HepG2 (cell line): ENCODE data around the gene KCNT2. TPM values are rescaled to one million over a fixed set of nuclear protein-coding genes. Genes with fewer than 3 reads are reported as not detected.

Experiments used
- ARHGAP35 ChIP-seq: sonication (generic); formaldehyde crosslinking; IDR thresholded peaks from 2 replicates; pipeline ENCODE4 v1.9.0; 2022; ENCODE audit warnings: mild to moderate bottlenecking, inconsistent platforms, moderate library complexity, missing genetic modification reagents, borderline replicate concordance
- CBFB ChIP-seq: sonication (generic); formaldehyde crosslinking; IDR thresholded peaks from 2 replicates; pipeline ENCODE4 v1.4.0; 2020; ENCODE audit warnings: missing genetic modification reagents
- FOXA3 ChIP-seq: IDR thresholded peaks from 2 replicates; pipeline ENCODE4 v1.6.1; 2016; ENCODE audit warnings: missing genetic modification reagents, missing compliant biosample characterization
- HDAC6 ChIP-seq: fragments of 200-600 bp; sonication (generic); IDR thresholded peaks from 2 replicates; pipeline ENCODE4 v1.7.0; 2017; ENCODE audit warnings: mild to moderate bottlenecking, antibody characterized with exemption, low read length, low read depth
- HHEX ChIP-seq: IDR thresholded peaks from 2 replicates; pipeline ENCODE4 v1.6.1; 2016; ENCODE audit warnings: control low read depth
- KDM6A ChIP-seq: IDR thresholded peaks from 2 replicates; pipeline ENCODE4 v1.6.1; 2016; ENCODE audit warnings: low read depth
- NCOA2 ChIP-seq: sonication (generic); formaldehyde crosslinking; IDR thresholded peaks from 2 replicates; pipeline ENCODE4 v1.8.0; 2022; ENCODE audit warnings: inconsistent platforms
- NR2C2 ChIP-seq: sonication (generic); formaldehyde crosslinking; IDR thresholded peaks from 2 replicates; pipeline ENCODE4 v1.4.0; 2020; ENCODE audit warnings: missing genetic modification reagents, mild to moderate bottlenecking, moderate library complexity, borderline replicate concordance
- PITX1 ChIP-seq: sonication (generic); formaldehyde crosslinking; IDR thresholded peaks from 2 replicates; pipeline ENCODE4 v1.5.1; 2020; ENCODE audit warnings: mild to moderate bottlenecking, missing genetic modification reagents
- SIX1 ChIP-seq: sonication (generic); formaldehyde crosslinking; IDR thresholded peaks from 2 replicates; pipeline ENCODE4 v1.4.0; 2020; ENCODE audit warnings: missing genetic modification reagents, borderline replicate concordance
- TCF7 ChIP-seq: sonication (generic); IDR thresholded peaks from 2 replicates; pipeline ENCODE4 v1.6.1; 2016; ENCODE audit warnings: antibody characterized with exemption, low read depth
- ZC3H13 ChIP-seq: sonication (generic); formaldehyde crosslinking; IDR thresholded peaks from 2 replicates; pipeline ENCODE4 v1.8.1; 2023; ENCODE audit warnings: mild to moderate bottlenecking, missing genetic modification reagents, moderate library complexity
- ZNF20 ChIP-seq: sonication (generic); formaldehyde crosslinking; IDR thresholded peaks from 2 replicates; pipeline ENCODE4 v1.4.0; 2020; ENCODE audit warnings: mild to moderate bottlenecking, moderate library complexity, missing genetic modification reagents
- ZNF282 ChIP-seq: fragments of 450-650 bp; IDR thresholded peaks from 2 replicates; pipeline ENCODE4 v1.6.1; 2018; ENCODE audit not compliant: partially characterized antibody
- ZSCAN22 ChIP-seq: sonication (generic); formaldehyde crosslinking; IDR thresholded peaks from 2 replicates; pipeline ENCODE4 v1.4.0; 2020; ENCODE audit warnings: mild to moderate bottlenecking, missing genetic modification reagents
- polyA plus RNA-seq, 8 experiments: library from polyadenylated mRNA; depleted of rRNA in 3 of 8; stranded (reverse) in 7 of 8; unstranded in 1 of 8; fragments of >200 nt; fragmentation: Illumina TruSeq in 4 of 8; extraction: Trizol in 4 of 8; gene quantifications; 2 replicates each; pipeline versions ENCODE4 v1.2.1 to v1.2.3, GENCODE V29; 2011 to 2016; ENCODE audit warnings: low read depth in 4 of 8, missing spikeins in 1 of 8, mixed read lengths in 1 of 8; ENCODE audit not compliant: insufficient read depth in 1 of 8
- total RNA-seq, 5 experiments: library from RNA; depleted of rRNA; stranded (reverse); fragments of >200 nt; fragmentation: Illumina TruSeq; extraction: Trizol; gene quantifications; 2 replicates each; pipeline ENCODE4 v1.2.3, GENCODE V29; 2016; ENCODE audit warnings: low read depth in 1 of 5
- TF ChIP-seq, protein P1 (sequence below): sonication (generic); formaldehyde crosslinking; IDR thresholded peaks from 2 replicates; pipeline ENCODE4 v1.5.0; 2020; ENCODE audit warnings: missing genetic modification reagents
- TF ChIP-seq, protein P2 (sequence below), 2 experiments: sonication (generic) in 1 of 2; formaldehyde crosslinking in 1 of 2; IDR thresholded peaks; 2 replicates each; pipeline versions ENCODE4 v1.4.0 to v1.6.1; 2018 to 2020; ENCODE audit warnings: missing genetic modification reagents in 2 of 2, borderline replicate concordance in 1 of 2, low read depth in 1 of 2, mild to moderate bottlenecking in 1 of 2, missing biosample characterization in 1 of 2
- TF ChIP-seq, protein P3 (sequence below): IDR thresholded peaks from 2 replicates; pipeline ENCODE4 v1.6.1; 2016
- TF ChIP-seq, protein P4 (sequence below): IDR thresholded peaks from 2 replicates; pipeline ENCODE4 v1.6.1; 2016; ENCODE audit warnings: mild to moderate bottlenecking
- TF ChIP-seq, protein P5 (sequence below): sonication (generic); formaldehyde crosslinking; IDR thresholded peaks from 2 replicates; pipeline ENCODE4 v1.5.0; 2020; ENCODE audit warnings: mild to moderate bottlenecking, missing genetic modification reagents, borderline replicate concordance

KCNT2 gene
- total and polyA plus RNA-seq, 2 of the 13 experiments (the other 11 are each of a cell fraction or from before 2014, with no cell fraction given): not detected

DNA sequence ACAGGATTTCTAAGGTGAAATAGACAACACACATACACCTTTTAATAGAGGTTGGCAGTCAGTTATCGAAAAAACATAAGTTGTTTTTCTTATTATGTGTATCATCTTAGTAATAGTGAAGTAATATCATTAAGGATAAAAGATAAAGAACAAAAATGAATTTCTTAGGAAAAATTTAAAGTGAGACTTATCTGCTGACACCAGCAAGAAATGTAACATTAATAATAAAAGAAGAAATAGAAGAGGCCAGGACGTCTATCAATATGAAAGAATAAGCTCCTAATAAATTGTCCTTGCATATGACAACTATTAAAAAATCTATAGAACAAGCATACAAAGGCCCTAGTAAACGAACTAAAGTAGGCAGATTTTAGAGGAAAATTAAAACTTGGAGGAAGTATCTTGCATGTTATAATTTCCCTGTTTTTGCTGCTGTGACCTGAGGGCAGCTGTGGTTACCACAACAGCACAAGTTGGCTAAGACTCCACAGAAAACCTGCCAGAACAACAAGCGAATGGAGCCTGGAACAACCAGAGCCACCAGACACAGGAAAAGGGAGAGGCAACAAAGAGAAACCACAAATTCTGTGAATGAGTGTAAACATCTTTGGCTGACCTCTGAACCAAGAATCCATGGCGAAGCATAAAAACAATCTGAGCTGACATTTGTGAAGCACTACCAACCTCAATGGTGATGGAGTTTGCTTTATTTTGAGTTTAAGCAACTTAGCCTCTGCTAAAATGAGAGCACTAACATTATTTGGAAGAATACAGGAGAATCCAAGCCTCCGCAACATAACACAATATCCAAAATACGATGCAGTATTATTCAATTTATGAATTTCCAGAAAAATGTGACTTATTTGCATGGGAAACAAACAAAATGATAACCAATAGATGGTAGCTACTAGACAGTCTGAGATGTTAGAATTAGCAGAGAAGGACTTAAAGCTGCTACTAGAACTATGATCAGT is 207.5 kb downstream of the KCNT2 start (continued):
- TF ChIP-seq, protein P1, sequence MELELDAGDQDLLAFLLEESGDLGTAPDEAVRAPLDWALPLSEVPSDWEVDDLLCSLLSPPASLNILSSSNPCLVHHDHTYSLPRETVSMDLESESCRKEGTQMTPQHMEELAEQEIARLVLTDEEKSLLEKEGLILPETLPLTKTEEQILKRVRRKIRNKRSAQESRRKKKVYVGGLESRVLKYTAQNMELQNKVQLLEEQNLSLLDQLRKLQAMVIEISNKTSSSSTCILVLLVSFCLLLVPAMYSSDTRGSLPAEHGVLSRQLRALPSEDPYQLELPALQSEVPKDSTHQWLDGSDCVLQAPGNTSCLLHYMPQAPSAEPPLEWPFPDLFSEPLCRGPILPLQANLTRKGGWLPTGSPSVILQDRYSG (CRISPR knock-in tag): no peak
- TF ChIP-seq NCOA2 (CRISPR knock-in tag) (peak; percentile 56), ZNF282 (no peak), ZSCAN22 (CRISPR knock-in tag) (no peak), ARHGAP35 (CRISPR knock-in tag) (no peak), ZNF20 (CRISPR knock-in tag) (no peak), TCF7 (0 out of 2 replicates have a peak, but pooled peaks have one; percentile 45), FOXA3 (CRISPR knock-in tag) (peak; percentile 81), HDAC6 (no peak), HHEX (CRISPR knock-in tag) (no peak), PITX1 (CRISPR knock-in tag) (peak; percentile 41; the same call in 1 of the 2 replicates), CBFB (CRISPR knock-in tag) (0 out of 2 replicates have a peak, but pooled peaks have one; percentile 73), KDM6A (CRISPR knock-in tag) (peak; percentile 64; the same call in 1 of the 2 replicates), ZC3H13 (CRISPR knock-in tag) (no peak), NR2C2 (peak; percentile 74), SIX1 (CRISPR knock-in tag) (0 out of 2 replicates have a peak, but pooled peaks have one; percentile 3)
- TF ChIP-seq, protein P2, sequence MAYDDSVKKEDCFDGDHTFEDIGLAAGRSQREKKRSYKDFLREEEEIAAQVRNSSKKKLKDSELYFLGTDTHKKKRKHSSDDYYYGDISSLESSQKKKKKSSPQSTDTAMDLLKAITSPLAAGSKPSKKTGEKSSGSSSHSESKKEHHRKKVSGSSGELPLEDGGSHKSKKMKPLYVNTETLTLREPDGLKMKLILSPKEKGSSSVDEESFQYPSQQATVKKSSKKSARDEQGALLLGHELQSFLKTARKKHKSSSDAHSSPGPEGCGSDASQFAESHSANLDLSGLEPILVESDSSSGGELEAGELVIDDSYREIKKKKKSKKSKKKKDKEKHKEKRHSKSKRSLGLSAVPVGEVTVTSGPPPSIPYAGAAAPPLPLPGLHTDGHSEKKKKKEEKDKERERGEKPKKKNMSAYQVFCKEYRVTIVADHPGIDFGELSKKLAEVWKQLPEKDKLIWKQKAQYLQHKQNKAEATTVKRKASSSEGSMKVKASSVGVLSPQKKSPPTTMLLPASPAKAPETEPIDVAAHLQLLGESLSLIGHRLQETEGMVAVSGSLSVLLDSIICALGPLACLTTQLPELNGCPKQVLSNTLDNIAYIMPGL (CRISPR knock-in tag; IDR thresholded peaks at IDR 0.05; ENCODE audit: borderline replicate concordance in 1 of 2, low read depth in 1 of 2): no peak; a peak in 1 of 4 replicates
- TF ChIP-seq, protein P3, sequence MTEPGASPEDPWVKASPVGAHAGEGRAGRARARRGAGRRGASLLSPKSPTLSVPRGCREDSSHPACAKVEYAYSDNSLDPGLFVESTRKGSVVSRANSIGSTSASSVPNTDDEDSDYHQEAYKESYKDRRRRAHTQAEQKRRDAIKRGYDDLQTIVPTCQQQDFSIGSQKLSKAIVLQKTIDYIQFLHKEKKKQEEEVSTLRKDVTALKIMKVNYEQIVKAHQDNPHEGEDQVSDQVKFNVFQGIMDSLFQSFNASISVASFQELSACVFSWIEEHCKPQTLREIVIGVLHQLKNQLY: no peak
- TF ChIP-seq, protein P4, sequence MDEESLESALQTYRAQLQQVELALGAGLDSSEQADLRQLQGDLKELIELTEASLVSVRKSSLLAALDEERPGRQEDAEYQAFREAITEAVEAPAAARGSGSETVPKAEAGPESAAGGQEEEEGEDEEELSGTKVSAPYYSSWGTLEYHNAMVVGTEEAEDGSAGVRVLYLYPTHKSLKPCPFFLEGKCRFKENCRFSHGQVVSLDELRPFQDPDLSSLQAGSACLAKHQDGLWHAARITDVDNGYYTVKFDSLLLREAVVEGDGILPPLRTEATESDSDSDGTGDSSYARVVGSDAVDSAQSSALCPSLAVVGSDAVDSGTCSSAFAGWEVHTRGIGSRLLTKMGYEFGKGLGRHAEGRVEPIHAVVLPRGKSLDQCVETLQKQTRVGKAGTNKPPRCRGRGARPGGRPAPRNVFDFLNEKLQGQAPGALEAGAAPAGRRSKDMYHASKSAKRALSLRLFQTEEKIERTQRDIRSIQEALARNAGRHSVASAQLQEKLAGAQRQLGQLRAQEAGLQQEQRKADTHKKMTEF: 0 out of 2 replicates have a peak, but pooled peaks have one; percentile 8
- TF ChIP-seq, protein P5, sequence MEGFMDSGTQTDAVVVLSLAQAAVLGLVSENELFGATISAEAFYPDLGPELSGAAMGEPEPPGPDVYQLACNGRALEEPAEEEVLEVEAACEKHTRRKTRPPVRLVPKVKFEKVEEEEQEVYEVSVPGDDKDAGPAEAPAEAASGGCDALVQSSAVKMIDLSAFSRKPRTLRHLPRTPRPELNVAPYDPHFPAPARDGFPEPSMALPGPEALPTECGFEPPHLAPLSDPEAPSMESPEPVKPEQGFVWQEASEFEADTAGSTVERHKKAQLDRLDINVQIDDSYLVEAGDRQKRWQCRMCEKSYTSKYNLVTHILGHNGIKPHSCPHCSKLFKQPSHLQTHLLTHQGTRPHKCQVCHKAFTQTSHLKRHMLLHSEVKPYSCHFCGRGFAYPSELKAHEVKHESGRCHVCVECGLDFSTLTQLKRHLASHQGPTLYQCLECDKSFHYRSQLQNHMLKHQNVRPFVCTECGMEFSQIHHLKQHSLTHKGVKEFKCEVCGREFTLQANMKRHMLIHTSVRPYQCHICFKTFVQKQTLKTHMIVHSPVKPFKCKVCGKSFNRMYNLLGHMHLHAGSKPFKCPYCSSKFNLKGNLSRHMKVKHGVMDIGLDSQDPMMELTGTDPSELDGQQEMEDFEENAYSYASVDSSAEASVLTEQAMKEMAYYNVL: peak; percentile 38; the same call in 1 of the 2 replicates
